ENCODE results near the gene FUT7.

GRCh38 chr9:137066096-137066861, 34.4 kb upstream of the FUT7 start:
- TF ChIP-seq POLR2A (IDR thresholded peaks at IDR 0.05) (no peak), CTCF (IDR thresholded peaks at IDR 0.05) (no peak)
